ENCODE results near the gene FOXM1.

The FOXM1 gene

GRCh38 chr12:2836574-2836973, 40.4 kb downstream of the FOXM1 start:
- DNase-seq (ENCODE audit: low read depth) = no peak

- no peak for DNase-seq (ENCODE audit: low read depth)
Observed at GRCh38 chr12:2835691-2836403, 41.1 kb downstream of the FOXM1 start.

GRCh38 chr12:2834581-2835491, 42.1 kb downstream of the FOXM1 start, which contains the start of gene NRIP2:
Gene NRIP2, minus strand, starts transcription at chr12:2835035. Its CDS starts 52 bp downstream, at chr12:2834983.
- no peak for DNase-seq (ENCODE audit: low read depth)

- DNase-seq (ENCODE audit: low read depth) = no peak
Observed at GRCh38 chr12:2833810-2834209, 43.2 kb downstream of the FOXM1 start.

GRCh38 chr12:2833327-2833726, 43.6 kb downstream of the FOXM1 start:
- no peak for DNase-seq (ENCODE audit: low read depth)

GRCh38 chr12:2832550-2833127, 44.3 kb downstream of the FOXM1 start:
- no peak for DNase-seq (ENCODE audit: low read depth)

DNA sequence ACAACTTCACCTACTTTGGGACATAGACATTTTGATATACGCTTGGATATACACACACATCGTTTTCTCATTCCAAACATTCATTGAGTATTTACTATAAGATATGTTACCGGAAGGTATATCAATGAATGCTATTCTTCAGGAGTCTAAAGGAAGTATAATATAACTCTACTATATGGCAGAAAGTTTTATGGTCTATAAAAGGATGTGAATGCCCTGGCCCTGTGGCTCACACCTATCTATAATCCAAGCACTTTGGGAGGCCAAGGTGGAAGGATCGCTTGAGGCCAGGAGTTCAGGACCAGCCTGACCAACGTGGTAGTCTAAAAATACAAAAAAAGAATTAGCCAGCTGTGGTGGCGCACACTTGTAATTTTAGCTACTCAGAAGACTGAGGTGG, 47.7 kb downstream of the FOXM1 start:
- no peak for DNase-seq (ENCODE audit: low read depth)

GRCh38 chr12:2826721-2827515, 50.1 kb downstream of the FOXM1 start:
- no peak for DNase-seq (ENCODE audit: low read depth)

- DNase-seq (ENCODE audit: low read depth) = no peak
Observed at GRCh38 chr12:2826036-2826435, 50.9 kb downstream of the FOXM1 start.

GRCh38 chr12:2825132-2825531, 51.8 kb downstream of the FOXM1 start:
- DNase-seq (ENCODE audit: low read depth) = no peak

DNA sequence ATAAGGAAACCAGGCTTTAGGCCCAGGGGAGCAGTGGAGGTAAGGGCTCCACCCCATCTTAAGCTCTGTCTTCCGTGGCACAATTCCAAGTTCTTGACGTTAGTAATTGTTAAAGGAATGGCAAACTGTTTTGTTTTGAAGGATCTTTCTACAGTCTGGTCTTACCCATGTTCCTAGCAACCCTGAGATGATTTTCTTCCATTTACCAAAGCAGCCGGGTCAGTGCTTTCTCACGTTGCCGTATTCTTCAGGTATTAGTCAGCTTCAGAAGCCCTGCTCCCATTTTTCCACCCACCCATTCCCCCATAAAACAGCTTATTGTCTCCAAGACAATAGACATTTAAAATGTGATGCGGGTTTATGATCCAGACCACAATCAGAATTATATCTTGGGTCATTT, 52.4 kb downstream of the FOXM1 start:
- DNase-seq (ENCODE audit: low read depth) = no peak

DNA sequence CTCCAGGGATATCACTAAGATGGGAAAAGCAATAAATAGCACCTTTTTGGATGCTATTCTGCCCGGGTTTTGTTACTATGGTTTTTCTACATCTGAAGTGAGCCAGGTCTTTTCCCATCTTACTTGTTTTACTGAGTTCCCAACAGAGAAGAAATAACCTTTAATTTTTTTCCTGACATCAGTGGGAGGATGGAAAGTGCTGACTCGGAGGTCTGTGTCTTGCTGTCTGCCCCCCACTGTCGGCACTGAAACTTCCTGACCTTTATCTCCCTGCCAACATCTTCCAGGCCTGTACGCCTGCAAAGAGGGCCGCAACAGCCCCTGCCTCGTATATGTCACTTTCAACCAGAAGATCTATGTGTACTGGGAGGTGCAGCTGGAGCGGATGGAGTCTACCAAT, 53.5 kb downstream of the FOXM1 start:
- DNase-seq (ENCODE audit: low read depth) = no peak

- no peak for DNase-seq (ENCODE audit: low read depth)
Observed at GRCh38 chr12:2820432-2820831, 56.5 kb downstream of the FOXM1 start.

DNA sequence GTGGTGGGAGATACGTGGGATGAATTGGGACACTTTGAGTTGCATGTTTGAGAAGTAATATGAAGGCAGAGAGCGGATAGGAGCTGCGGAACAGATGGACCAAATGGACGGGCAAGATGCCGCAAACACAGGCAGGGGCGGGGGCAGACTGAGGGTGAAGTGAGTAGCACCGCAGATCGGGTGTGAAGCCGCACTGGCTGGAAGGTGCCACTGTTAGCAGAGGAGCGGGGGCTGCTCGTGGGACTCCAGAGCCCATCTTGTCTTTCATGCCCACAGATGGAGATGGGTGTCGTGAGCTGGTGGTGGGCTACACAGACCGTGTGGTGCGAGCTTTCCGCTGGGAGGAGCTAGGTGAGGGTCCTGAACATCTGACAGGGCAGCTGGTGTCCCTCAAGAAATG, 57.2 kb downstream of the FOXM1 start:
- no peak for DNase-seq (ENCODE audit: low read depth)

GRCh38 chr12:2813214-2814185, 63.5 kb downstream of the FOXM1 start:
- DNase-seq (ENCODE audit: low read depth) = peak; percentile 35

GRCh38 chr12:2812290-2813213, 64.4 kb downstream of the FOXM1 start, which contains the start of gene ITFG2:
Gene ITFG2, plus strand, starts transcription at chr12:2812668. Its CDS starts 93 bp downstream, at chr12:2812761.
- peak; percentile 96 for DNase-seq (ENCODE audit: low read depth)

DNA sequence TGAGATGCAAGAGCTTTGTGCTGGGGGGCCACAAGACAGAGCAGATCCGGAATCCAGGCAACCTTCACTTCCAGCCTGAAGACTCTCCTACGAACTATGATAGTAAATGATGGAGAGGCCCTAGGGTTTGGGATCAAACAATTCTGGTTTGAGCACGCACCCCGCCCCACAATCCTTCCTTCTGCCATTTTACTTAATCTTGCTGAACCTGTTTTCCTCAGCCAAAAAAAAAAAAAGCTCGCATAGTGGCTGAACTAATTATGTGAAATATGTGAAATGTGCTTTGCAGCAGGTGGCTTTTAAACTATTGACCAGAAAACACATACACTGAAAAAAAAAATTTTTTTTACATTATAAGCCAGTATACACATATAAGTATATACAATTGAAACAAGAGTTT, 65.2 kb downstream of the FOXM1 start:
- no peak for DNase-seq (ENCODE audit: low read depth)
